ENCODE data around the gene AAK1. TPM values are rescaled to one million over a fixed set of nuclear protein-coding genes. Genes with fewer than 3 reads are reported as not detected.

AAK1 gene
- total and polyA plus RNA-seq, 2 donors (not counting 3 experiments of a cell fraction or from before 2014, with no cell fraction given), result 31.0 to 127 TPM

DNA sequence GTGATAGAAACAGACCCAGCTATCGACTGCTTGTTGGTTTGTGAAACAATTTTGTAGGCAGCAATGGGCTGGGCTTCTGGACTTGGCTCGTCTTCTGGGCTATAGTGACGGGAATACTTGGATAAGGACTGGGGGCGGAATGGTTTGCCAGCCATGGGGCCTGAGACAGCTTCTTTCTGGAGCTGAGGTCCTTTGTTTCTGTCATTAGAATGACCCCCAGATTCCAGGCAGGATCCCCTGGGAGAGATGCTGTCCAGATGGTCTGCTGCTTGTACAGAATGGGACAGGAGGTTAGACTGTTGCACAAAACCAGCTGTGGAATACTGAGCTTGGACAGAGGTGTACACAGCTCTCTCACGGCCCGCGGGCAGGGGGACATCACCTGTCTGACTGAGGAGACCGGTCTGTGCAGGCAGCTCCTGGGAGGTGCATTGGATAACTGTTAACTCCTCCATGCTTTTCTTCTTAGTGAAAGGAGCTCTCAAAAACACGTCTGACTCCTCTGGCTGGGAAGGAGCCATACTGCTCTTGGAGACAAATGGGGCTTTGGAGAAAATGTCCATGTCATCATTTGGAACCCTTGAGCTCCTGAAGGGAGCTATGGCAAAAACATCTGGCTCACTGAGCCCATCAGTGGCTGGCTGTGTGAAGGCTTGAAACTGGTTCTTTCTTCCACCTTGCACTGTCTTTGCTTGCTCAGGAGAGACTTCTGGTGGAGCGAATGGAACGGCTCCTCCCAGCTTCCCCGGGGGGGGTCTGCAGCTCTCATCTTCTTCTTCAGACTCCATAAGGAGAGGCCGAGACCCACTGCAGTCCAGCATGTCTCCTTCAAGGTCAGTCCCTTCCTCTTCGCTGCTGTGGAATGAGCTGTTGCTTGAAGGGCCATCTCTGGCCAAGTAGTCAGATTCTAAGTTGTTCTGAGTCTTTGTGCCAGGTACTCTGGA, 177.8 kb downstream of the AAK1 start:
- DNase-seq (ENCODE audit: low read depth, low spot score) (no peak), FAIRE-seq (no peak)
- POLR2A ChIA-PET, result no interaction called here
- no peaks in the 10 kb centered on the region for H3K79me2 ChIP-seq (ENCODE audit: control insufficient read depth, insufficient read depth, low read length)
- no peak overlapping the region for H3K4me3 ChIP-seq (replicated peaks in 1 of 3; ENCODE audit: insufficient read depth in 1 of 3, low read depth in 1 of 3, low read length in 3 of 3)
- H4K20me1 ChIP-seq (replicated peaks; ENCODE audit: control insufficient read depth, extremely low read depth, insufficient read depth, low read length), result no peaks in the 10 kb centered on the region
- dilution Hi-C loops (cut with MboI; ENCODE audit: extremely low pct_ligation_motif_present, low sequenced_read_pairs), result no loop called here
- intact Hi-C loops (cut with micrococcal nuclease), result no loop called here
- no peaks in the 10 kb centered on the region for H3K27me3 ChIP-seq (ENCODE audit: control insufficient read depth in 2 of 2, insufficient read depth in 2 of 2, low read length in 2 of 2)
- no peaks in the 10 kb centered on the region for H3K9me3 ChIP-seq (replicated peaks; ENCODE audit: control insufficient read depth, insufficient read depth, low read length)
- H3K36me3 ChIP-seq (ENCODE audit: control insufficient read depth in 2 of 2, extremely low read depth in 1 of 2, insufficient read depth in 2 of 2, low read length in 2 of 2), result peaks cover 17 to 21% of the 10 kb centered on the region in 2 experiments
- H3K4me2 ChIP-seq (ENCODE audit: insufficient read depth, low read length), result no peak overlapping the region
- H2AFZ ChIP-seq (ENCODE audit: low read depth, low read length), result no peak overlapping the region
- H3K4me1 ChIP-seq (ENCODE audit: control insufficient read depth, extremely low read depth, insufficient read depth, low read length), result no peaks in the 10 kb centered on the region
- no peak overlapping the region for H3K9ac ChIP-seq (replicated peaks; ENCODE audit: extremely low read depth, insufficient read depth, low read length)
- BruUV-seq (replicated peaks), result no TSS peak
- CTCF ChIA-PET, result interaction anchor here (0.7 to 1.6 kb wide), 4 partner anchors 9 to 29 kb away, joined by 3 to 4 read pairs (median 3); partner anchors contain the start of gene NFU1
- H3K27ac ChIP-seq (ENCODE audit: insufficient read depth, low read depth, low read length), result no peak overlapping the region
- no peak for TF ChIP-seq EZH2 (IDR thresholded peaks at IDR 0.05; ENCODE audit: borderline replicate concordance, low read depth, low read length, severe bottlenecking)
- TF ChIP-seq JUN (IDR thresholded peaks at IDR 0.05; ENCODE audit: borderline replicate concordance, insufficient read depth, insufficient read length, low read depth), result no peak
- no peak for TF ChIP-seq GATA2 (IDR thresholded peaks at IDR 0.05; ENCODE audit: insufficient read depth, insufficient read length, low read depth, low read length)
- no peak for TF ChIP-seq POLR2A (IDR thresholded peaks at IDR 0.05; ENCODE audit: low read depth, low read length)
- TF ChIP-seq FOS (IDR thresholded peaks at IDR 0.05; ENCODE audit: borderline replicate concordance, insufficient read depth, low read length), result no peak
- TF ChIP-seq, protein P1, sequence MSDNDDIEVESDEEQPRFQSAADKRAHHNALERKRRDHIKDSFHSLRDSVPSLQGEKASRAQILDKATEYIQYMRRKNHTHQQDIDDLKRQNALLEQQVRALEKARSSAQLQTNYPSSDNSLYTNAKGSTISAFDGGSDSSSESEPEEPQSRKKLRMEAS (IDR thresholded peaks at IDR 0.05; ENCODE audit: insufficient read depth, insufficient read length), result no peak
- TF ChIP-seq, protein P2, sequence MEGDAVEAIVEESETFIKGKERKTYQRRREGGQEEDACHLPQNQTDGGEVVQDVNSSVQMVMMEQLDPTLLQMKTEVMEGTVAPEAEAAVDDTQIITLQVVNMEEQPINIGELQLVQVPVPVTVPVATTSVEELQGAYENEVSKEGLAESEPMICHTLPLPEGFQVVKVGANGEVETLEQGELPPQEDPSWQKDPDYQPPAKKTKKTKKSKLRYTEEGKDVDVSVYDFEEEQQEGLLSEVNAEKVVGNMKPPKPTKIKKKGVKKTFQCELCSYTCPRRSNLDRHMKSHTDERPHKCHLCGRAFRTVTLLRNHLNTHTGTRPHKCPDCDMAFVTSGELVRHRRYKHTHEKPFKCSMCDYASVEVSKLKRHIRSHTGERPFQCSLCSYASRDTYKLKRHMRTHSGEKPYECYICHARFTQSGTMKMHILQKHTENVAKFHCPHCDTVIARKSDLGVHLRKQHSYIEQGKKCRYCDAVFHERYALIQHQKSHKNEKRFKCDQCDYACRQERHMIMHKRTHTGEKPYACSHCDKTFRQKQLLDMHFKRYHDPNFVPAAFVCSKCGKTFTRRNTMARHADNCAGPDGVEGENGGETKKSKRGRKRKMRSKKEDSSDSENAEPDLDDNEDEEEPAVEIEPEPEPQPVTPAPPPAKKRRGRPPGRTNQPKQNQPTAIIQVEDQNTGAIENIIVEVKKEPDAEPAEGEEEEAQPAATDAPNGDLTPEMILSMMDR (IDR thresholded peaks at IDR 0.05; ENCODE audit: extremely low read depth in 1 of 2, insufficient read depth in 1 of 2, low read depth in 1 of 2, low read length in 2 of 2), result no peak
- no peak for TF ChIP-seq POLR2AphosphoS5 (IDR thresholded peaks at IDR 0.05; ENCODE audit: insufficient read depth, low read depth, low read length)
- no peak for TF ChIP-seq MYC (IDR thresholded peaks at IDR 0.05; ENCODE audit: low read depth, low read length)
- H3K9me1 ChIP-seq (replicated peaks; ENCODE audit: control insufficient read depth, extremely low read depth, insufficient read depth, low read length), result no peaks in the 10 kb centered on the region

Data from endothelial cell of umbilical vein (primary cell).